ENCODE data around the gene BHLHA15. TPM values are rescaled to one million over a fixed set of nuclear protein-coding genes. Genes with fewer than 3 reads are reported as not detected.

Gene BHLHA15
- total and polyA plus RNA-seq, 2 of the 8 experiments (the other 6 are each of a cell fraction or from before 2014, with no cell fraction given), result 1.1 to 2.7 TPM

- DNase-seq (ENCODE audit: low read depth in 1 of 2, low spot score in 2 of 2) (no peak), FAIRE-seq (no peak)
- H3K79me2 ChIP-seq (ENCODE audit: control insufficient read depth in 1 of 2, insufficient read depth in 2 of 2, low read length in 2 of 2), result peaks cover 0 to 7% of the 10 kb centered on the region in 2 experiments; a peak in 3 of 4 replicates
- no peaks in the 10 kb centered on the region for H3K9me3 ChIP-seq (ENCODE audit: insufficient read depth in 2 of 2, low read depth in 1 of 2, low read length in 1 of 2)
- WGBS, 2 experiments (ENCODE audit: extremely low coverage in 1 of 2, insufficient coverage in 1 of 2, insufficient read length in 1 of 2, insufficient replicate concordance in 2 of 2, low coverage in 1 of 2, low lambda C conversion rate in 2 of 2, missing lambda C conversion rate in 1 of 2), result 88% methylated on average over 11 of the region's 11 CpGs; no CpG with 5 or more reads in 1 of the 2 experiments
- H2BK15ac ChIP-seq (ENCODE audit: low read length), result no peak overlapping the region
- H3K36me3 ChIP-seq (ENCODE audit: control insufficient read depth in 2 of 4, insufficient read depth in 4 of 4, low read length in 3 of 4), result peaks cover 0 to 15% (median 0%) of the 10 kb centered on the region in 4 experiments; a peak in 4 of 8 replicates
- H2AK5ac ChIP-seq (ENCODE audit: low read depth, low read length), result no peak overlapping the region
- H3K9ac ChIP-seq (replicated peaks in 1 of 4; ENCODE audit: extremely low read depth in 1 of 4, low read depth in 3 of 4, low read length in 3 of 4), result no peak overlapping the region
- H4K91ac ChIP-seq (replicated peaks; ENCODE audit: insufficient read length, low read length), result no peak overlapping the region
- H2BK120ac ChIP-seq (replicated peaks; ENCODE audit: low read depth, low read length), result no peak overlapping the region
- no peak overlapping the region for H2BK12ac ChIP-seq (ENCODE audit: low read depth, low read length)
- no peak overlapping the region for H3K56ac ChIP-seq (replicated peaks; ENCODE audit: insufficient read length, low read depth, low read length)
- ChIA-PET CTCF (ENCODE audit: partially characterized antibody) (interaction anchor here (0.8 to 1.0 kb wide), 2 partner anchors 29 to 183 kb away, joined by 3 to 7 read pairs; no protein-coding TSS in a partner anchor), POLR2A (ENCODE audit: partially characterized antibody) (interaction anchor here (0.9 kb wide), 1 partner anchor 25 kb away, joined by 3 read pairs; no protein-coding TSS in a partner anchor)
- H3K23me2 ChIP-seq (ENCODE audit: low read depth, low read length), result no peaks in the 10 kb centered on the region; the same call in 1 of the 2 replicates
- H3K79me1 ChIP-seq (ENCODE audit: low read depth, low read length), result no peaks in the 10 kb centered on the region; the same call in 1 of the 2 replicates
- no peak overlapping the region for H3K27ac ChIP-seq (ENCODE audit: low read depth, low read length)
- no peak overlapping the region for H2AFZ ChIP-seq (ENCODE audit: low read length)
- no peak overlapping the region for H3K23ac ChIP-seq (ENCODE audit: insufficient read length)
- no peak overlapping the region for H2BK5ac ChIP-seq (ENCODE audit: low read depth, low read length)
- H4K20me1 ChIP-seq (replicated peaks in 1 of 2; ENCODE audit: control insufficient read depth in 1 of 2, insufficient read depth in 2 of 2, low read length in 2 of 2), result peaks cover 0 to 5% of the 10 kb centered on the region in 2 experiments
- no peak overlapping the region for H2BK20ac ChIP-seq (ENCODE audit: low read length)
- H4K5ac ChIP-seq (ENCODE audit: insufficient read length, low read depth, low read length), result no peak overlapping the region
- H3K14ac ChIP-seq (ENCODE audit: insufficient read length), result no peak overlapping the region
- H4K8ac ChIP-seq (ENCODE audit: extremely low read depth, insufficient read depth, low read length), result no peak overlapping the region
- no peak overlapping the region for H3K4me2 ChIP-seq (ENCODE audit: insufficient read depth in 1 of 2, low read depth in 2 of 2, low read length in 2 of 2)
- H3K4me3 ChIP-seq (ENCODE audit: extremely low read depth in 1 of 4, insufficient read depth in 2 of 4, low read depth in 3 of 4, low read length in 4 of 4), result no peak overlapping the region
- H3K27me3 ChIP-seq (replicated peaks in 1 of 4; ENCODE audit: control insufficient read depth in 3 of 4, extremely low read depth in 1 of 4, insufficient read depth in 3 of 4, low read length in 3 of 4), result no peaks in the 10 kb centered on the region
- no peak overlapping the region for H3K18ac ChIP-seq (ENCODE audit: extremely low read depth, low read length)
- H3K4me1 ChIP-seq (replicated peaks in 1 of 4; ENCODE audit: control insufficient read depth in 3 of 4, insufficient read depth in 4 of 4, low read length in 3 of 4), result no peaks in the 10 kb centered on the region
- no peak overlapping the region for H3K4ac ChIP-seq (replicated peaks; ENCODE audit: insufficient read length, low read depth, low read length)
- TF ChIP-seq POLR2A (IDR thresholded peaks at IDR 0.05; ENCODE audit: control extremely low read depth in 1 of 2, low read depth in 2 of 2, low read length in 2 of 2) (no peak), YY1 (IDR thresholded peaks at IDR 0.05; ENCODE audit: low read depth, low read length) (no peak), ATF3 (IDR thresholded peaks at IDR 0.05; ENCODE audit: insufficient read depth, low read depth, low read length) (no peak), USF2 (IDR thresholded peaks at IDR 0.05; ENCODE audit: low read length) (no peak), FOSL1 (IDR thresholded peaks at IDR 0.05; ENCODE audit: insufficient read depth, low read depth, low read length) (no peak), CHD1 (IDR thresholded peaks at IDR 0.05; ENCODE audit: low read depth, low read length) (no peak), MAFK (IDR thresholded peaks at IDR 0.05; ENCODE audit: low read depth, low read length) (no peak), BCL11A (IDR thresholded peaks at IDR 0.05; ENCODE audit: low read depth in 2 of 2, low read length in 2 of 2) (no peak), SIRT6 (IDR thresholded peaks at IDR 0.05; ENCODE audit: low read length) (no peak)
- TF ChIP-seq, protein P1, sequence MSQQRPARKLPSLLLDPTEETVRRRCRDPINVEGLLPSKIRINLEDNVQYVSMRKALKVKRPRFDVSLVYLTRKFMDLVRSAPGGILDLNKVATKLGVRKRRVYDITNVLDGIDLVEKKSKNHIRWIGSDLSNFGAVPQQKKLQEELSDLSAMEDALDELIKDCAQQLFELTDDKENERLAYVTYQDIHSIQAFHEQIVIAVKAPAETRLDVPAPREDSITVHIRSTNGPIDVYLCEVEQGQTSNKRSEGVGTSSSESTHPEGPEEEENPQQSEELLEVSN (IDR thresholded peaks at IDR 0.05), result no peak
Observed at GRCh38 chr7:98204670-98205069, 6.6 kb upstream of the BHLHA15 start.

All from H1 (cell line).